Measurements from ENCODE around the gene EFCAB14. TPM values are rescaled to one million over a fixed set of nuclear protein-coding genes. Genes with fewer than 3 reads are reported as not detected.

Gene EFCAB14
- total RNA-seq, 1 donor from 2014 or later, result 50.7 TPM

DNA sequence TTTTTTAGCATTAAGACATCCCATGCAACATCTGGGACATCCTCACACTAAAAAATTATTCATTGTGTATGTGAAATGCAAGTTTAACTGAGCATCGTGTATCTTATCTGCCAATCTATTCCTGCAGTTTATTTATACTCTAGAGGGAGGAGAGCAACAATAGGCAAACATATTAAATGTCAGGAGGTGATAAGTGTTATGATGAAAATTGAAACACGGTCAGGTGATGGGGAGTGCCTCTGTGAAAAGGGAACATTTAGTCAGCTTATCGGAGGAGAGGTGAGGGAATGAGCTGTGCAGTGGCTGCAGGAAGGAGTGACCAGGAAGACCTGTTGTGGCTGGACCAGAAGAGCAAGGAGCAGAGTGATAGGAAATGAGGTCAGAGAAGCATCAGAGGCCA, 775 bp upstream of the EFCAB14 start:
- Mint-ChIP-seq H3K27ac (ENCODE audit: unreplicated experiment) (no peak overlapping the region), H3K36me3 (ENCODE audit: low read depth, unreplicated experiment) (peaks cover 4% of the 10 kb centered on the region), H3K4me1 (ENCODE audit: low read depth, unreplicated experiment) (peaks cover 24% of the 10 kb centered on the region), H3K9me3 (ENCODE audit: unreplicated experiment) (no peaks in the 10 kb centered on the region), H3K27me3 (ENCODE audit: low read depth, unreplicated experiment) (peaks cover 4% of the 10 kb centered on the region), H3K4me3 (ENCODE audit: unreplicated experiment) (peak overlapping the region; percentile 99)
- H3K4me2 ChIP-seq (ENCODE audit: low read length), result peak overlapping the region; percentile 99
- peak overlapping the region; percentile 90 for H2AFZ ChIP-seq (ENCODE audit: low read depth, low read length)
- TF ChIP-seq EZH2 (IDR thresholded peaks at IDR 0.05; ENCODE audit: insufficient read depth, low read length), result no peak
- no peak for TF ChIP-seq CTCF (IDR thresholded peaks at IDR 0.05; ENCODE audit: insufficient read depth, low read depth, low read length)
- H3K9me3 ChIP-seq (ENCODE audit: insufficient read depth, low read depth, low read length), result no peaks in the 10 kb centered on the region
- peaks cover 20% of the 10 kb centered on the region for H3K4me1 ChIP-seq (ENCODE audit: insufficient read depth, low read length)
- H4K20me1 ChIP-seq (ENCODE audit: insufficient read depth, low read length), result peaks cover 22% of the 10 kb centered on the region
- DNase-seq (ENCODE audit: low read depth), result no peak
- H3K27me3 ChIP-seq (ENCODE audit: insufficient read depth, low read length), result no peaks in the 10 kb centered on the region
- peak overlapping the region; percentile 87 for H3K4me3 ChIP-seq (ENCODE audit: insufficient read depth, low read depth, low read length)
- H3K79me2 ChIP-seq (ENCODE audit: insufficient read depth, low read length), result peaks cover 29% of the 10 kb centered on the region
- H3K36me3 ChIP-seq (ENCODE audit: insufficient read depth, low read length), result peaks cover 8% of the 10 kb centered on the region
- FAIRE-seq, result no peak
- no peak overlapping the region for H3K27ac ChIP-seq (ENCODE audit: low read depth, low read length)
- H3K9ac ChIP-seq (ENCODE audit: low read length), result peak overlapping the region; percentile 92

GRCh38 chr1:46718340-46718726, 581 bp downstream of the EFCAB14 start:
- Mint-ChIP-seq H3K27ac (ENCODE audit: unreplicated experiment) (peak overlapping the region; percentile 88), H3K27me3 (ENCODE audit: low read depth, unreplicated experiment) (peaks cover 4% of the 10 kb centered on the region)

More at GRCh38 chr1:46718340-46718726, 581 bp downstream of the EFCAB14 start:
- H3K4me1 Mint-ChIP-seq (ENCODE audit: low read depth, unreplicated experiment), result peaks cover 24% of the 10 kb centered on the region
- no peaks in the 10 kb centered on the region for H3K27me3 ChIP-seq (ENCODE audit: insufficient read depth, low read length)
- H3K36me3 Mint-ChIP-seq (ENCODE audit: low read depth, unreplicated experiment), result peaks cover 4% of the 10 kb centered on the region
- H3K9ac ChIP-seq (ENCODE audit: low read length), result peak overlapping the region; percentile 92
- peaks cover 11% of the 10 kb centered on the region for H3K36me3 ChIP-seq (ENCODE audit: insufficient read depth, low read length)
- DNase-seq (ENCODE audit: low read depth) (no peak), FAIRE-seq (no peak)
- H3K4me3 Mint-ChIP-seq (ENCODE audit: unreplicated experiment), result peak overlapping the region; percentile 99
- H3K27ac ChIP-seq (ENCODE audit: low read depth, low read length), result peak overlapping the region; percentile 81
- H3K9me3 ChIP-seq (ENCODE audit: insufficient read depth, low read depth, low read length), result no peaks in the 10 kb centered on the region
- peaks cover 20% of the 10 kb centered on the region for H3K4me1 ChIP-seq (ENCODE audit: insufficient read depth, low read length)
- H3K4me3 ChIP-seq (ENCODE audit: insufficient read depth, low read depth, low read length), result peak overlapping the region; percentile 87
- no peaks in the 10 kb centered on the region for H3K9me3 Mint-ChIP-seq (ENCODE audit: unreplicated experiment)
- TF ChIP-seq CTCF (IDR thresholded peaks at IDR 0.05; ENCODE audit: insufficient read depth, low read depth, low read length) (no peak), EZH2 (IDR thresholded peaks at IDR 0.05; ENCODE audit: insufficient read depth, low read length) (no peak)
- H4K20me1 ChIP-seq (ENCODE audit: insufficient read depth, low read length), result peaks cover 22% of the 10 kb centered on the region
- peak overlapping the region; percentile 99 for H3K4me2 ChIP-seq (ENCODE audit: low read length)
- H3K79me2 ChIP-seq (ENCODE audit: insufficient read depth, low read length), result peaks cover 32% of the 10 kb centered on the region
- peak overlapping the region; percentile 90 for H2AFZ ChIP-seq (ENCODE audit: low read depth, low read length)
